HepG2 (cell line): ENCODE results near the gene OR2M7. TPM values are rescaled to one million over a fixed set of nuclear protein-coding genes. Genes with fewer than 3 reads are reported as not detected.

Experiments used
- ATAC-seq: fragments of 200-7000 bp; cut with Tn5 transposase; 3 replicates; pipeline ENCODE4 v1.9.1; 2020; ENCODE audit warnings: mild to moderate bottlenecking, moderate library complexity
- BruUV-seq: library from RNA; stranded (reverse); fragments of 400-500 nt; replicated peaks from 2 replicates; lab custom pipeline; 2021; lab: Mats Ljungman, UMichigan
- CTCF ChIA-PET: fragments of 300-600 bp; formaldehyde crosslinking; extraction: SDS; loops from one replicate; lab custom pipeline; 2021; ENCODE audit warnings: low total read pairs, inconsistent platforms, low intra/inter-chr PET ratio; lab: Yijun Ruan, JAX
- POLR2A ChIA-PET: fragments of 350-600 bp; sonication (Branson Sonifier 250); formaldehyde crosslinking; loops from one replicate; lab custom pipeline; 2020; ENCODE audit warnings: antibody characterized with exemption, inconsistent platforms; lab: Yijun Ruan, JAX
- DNase-seq: peaks from one replicate; pipeline ENCODE4 v3.0.0-alpha.2; 2015; ENCODE audit warnings: low spot score
- FAIRE-seq: peaks from 3 replicates; lab custom pipeline; 2011; peaks lifted over from hg19 to GRCh38; lab: Jason Lieb, UNC
- H2AFZ ChIP-seq: one replicate; pipeline ENCODE4 v1.6.1; 2011; ENCODE audit warnings: low read length, inconsistent platforms
- H3K27ac ChIP-seq: fragments of 300-600 bp; 3 replicates; pipeline ENCODE4 v1.8.0; 2011; ENCODE audit warnings: mixed run types, mild to moderate bottlenecking, mixed read lengths, low read length, inconsistent platforms; ENCODE audit not compliant: insufficient read depth; ENCODE audit errors: extremely low read length
- H3K27me3 ChIP-seq, 2 experiments: fragments of 200-600 bp in 1 of 2; 2 replicates in 1 of 2; 3 replicates in 1 of 2; pipeline versions ENCODE4 v1.6.0 to v1.8.0; 2011; ENCODE audit warnings: low read length in 2 of 2, mild to moderate bottlenecking in 2 of 2, moderate library complexity in 2 of 2, inconsistent platforms in 1 of 2; ENCODE audit not compliant: insufficient read depth in 2 of 2, control insufficient read depth in 1 of 2
- H3K36me3 ChIP-seq, 2 experiments: fragments of 200-600 bp in 1 of 2; replicated peaks in 1 of 2; 2 replicates in 1 of 2; 3 replicates in 1 of 2; pipeline versions ENCODE4 v1.5.1 to v1.8.0; 2011; ENCODE audit warnings: low read length in 2 of 2, inconsistent platforms in 1 of 2; ENCODE audit not compliant: insufficient read depth in 2 of 2, control insufficient read depth in 1 of 2
- H3K4me1 ChIP-seq: 2 replicates; pipeline ENCODE4 v1.5.1; 2012; ENCODE audit warnings: low read length, inconsistent platforms; ENCODE audit not compliant: insufficient read depth
- H3K4me2 ChIP-seq: 2 replicates; pipeline ENCODE4 v1.6.0; 2011; ENCODE audit warnings: low read depth, low read length, inconsistent platforms
- H3K4me3 ChIP-seq, 3 experiments: fragments of 200-600 bp in 1 of 3; sonication (generic), shearing (Covaris generic) in 1 of 3; replicated peaks in 1 of 3; 2 replicates each; pipeline ENCODE4 v1.5.1; 2011 to 2016; ENCODE audit warnings: low read length in 3 of 3, inconsistent platforms in 2 of 3, low read depth in 2 of 3, mild to moderate bottlenecking in 2 of 3, control low read depth in 1 of 3, mixed read lengths in 1 of 3; ENCODE audit not compliant: insufficient read depth in 1 of 3
- H3K79me2 ChIP-seq: one replicate; pipeline ENCODE4 v1.6.1; 2011; ENCODE audit warnings: low read length, inconsistent platforms; ENCODE audit not compliant: insufficient read depth
- H3K9ac ChIP-seq: 2 replicates; pipeline ENCODE4 v1.6.0; 2011; ENCODE audit warnings: mild to moderate bottlenecking, low read depth, low read length, inconsistent platforms; ENCODE audit not compliant: insufficient read depth
- H3K9me3 ChIP-seq: 2 replicates; pipeline ENCODE4 v1.5.1; 2012; ENCODE audit warnings: mild to moderate bottlenecking, low read length
- H4K20me1 ChIP-seq: 2 replicates; pipeline ENCODE4 v1.6.0; 2011; ENCODE audit warnings: inconsistent platforms, mild to moderate bottlenecking, low read length, moderate library complexity; ENCODE audit not compliant: insufficient read depth
- AGO2 ChIP-seq: fragments of 200-400 bp; formaldehyde crosslinking; optimal IDR thresholded peaks from 2 replicates; pipeline ENCODE3; 2017; ENCODE audit warnings: mild to moderate bottlenecking, low read depth, low read length, moderate library complexity
- ATF7-NPFF ChIP-seq: sonication (generic); formaldehyde crosslinking; IDR thresholded peaks from 2 replicates; pipeline ENCODE4 v1.8.1; 2023; ENCODE audit warnings: mild to moderate bottlenecking, low read depth, missing genetic modification reagents, moderate library complexity
- CCDC6 ChIP-seq: sonication (generic); formaldehyde crosslinking; IDR thresholded peaks from 2 replicates; pipeline ENCODE4 v1.8.1; 2022; ENCODE audit warnings: mild to moderate bottlenecking, missing genetic modification reagents, moderate library complexity
- DNMT3B ChIP-seq: conservative IDR thresholded peaks from 2 replicates; pipeline ENCODE4 v1.6.1; 2016; ENCODE audit warnings: missing biosample characterization, control low read depth
- ELF3 ChIP-seq: IDR thresholded peaks from 2 replicates; pipeline ENCODE4 v1.6.1; 2016; ENCODE audit warnings: missing genetic modification reagents, missing compliant biosample characterization
- FOXP4 ChIP-seq: sonication (generic); formaldehyde crosslinking; IDR thresholded peaks from 2 replicates; pipeline ENCODE4 v1.4.0; 2020; ENCODE audit warnings: missing genetic modification reagents
- HMG20A ChIP-seq: IDR thresholded peaks from 2 replicates; pipeline ENCODE4 v1.6.1; 2016; ENCODE audit warnings: borderline replicate concordance
- RERE ChIP-seq: IDR thresholded peaks from 2 replicates; pipeline ENCODE4 v1.6.1; 2016; ENCODE audit warnings: low read depth, missing genetic modification reagents, missing compliant biosample characterization
- SCMH1 ChIP-seq: sonication (generic); formaldehyde crosslinking; IDR thresholded peaks from 2 replicates; pipeline ENCODE4 v1.9.0; 2021; ENCODE audit warnings: missing genetic modification reagents, mild to moderate bottlenecking, borderline replicate concordance
- SPEN ChIP-seq: sonication (generic); formaldehyde crosslinking; IDR thresholded peaks from 2 replicates; pipeline ENCODE4 v1.5.1; 2020; ENCODE audit warnings: low read depth, mild to moderate bottlenecking, missing genetic modification reagents
- ZNF720 ChIP-seq: sonication (generic); formaldehyde crosslinking; IDR thresholded peaks from 2 replicates; pipeline ENCODE4 v1.4.0; 2020; ENCODE audit warnings: missing genetic modification reagents
- ZNF75D ChIP-seq: sonication (generic); formaldehyde crosslinking; IDR thresholded peaks from 2 replicates; pipeline ENCODE4 v1.8.1; 2023; ENCODE audit warnings: missing genetic modification reagents, mild to moderate bottlenecking, borderline replicate concordance
- WGBS: methylation state at CpG from one replicate; pipeline ENCODE4 v1.1.6; 2017; ENCODE audit warnings: low lambda C conversion rate; 5-methylcytosine and 5-hydroxymethylcytosine counted together
- in situ Hi-C: cut with HindIII; loops from 2 replicates; pipeline ENCODE4 v1.10.0; 2017; ENCODE audit warnings: low pct_unique_long_range_greater_than_20kb; ENCODE audit not compliant: extremely low pct_ligation_motif_present
- intact Hi-C: fragments of 100-400 bp; cut with micrococcal nuclease; formaldehyde crosslinking; loops from one replicate; pipeline ENCODE4 v1.10.0; 2022; ENCODE audit not compliant: unreplicated experiment
- polyA plus RNA-seq, 8 experiments: library from polyadenylated mRNA; depleted of rRNA in 3 of 8; stranded (reverse) in 7 of 8; unstranded in 1 of 8; fragments of >200 nt; fragmentation: Illumina TruSeq in 4 of 8; extraction: Trizol in 4 of 8; gene quantifications; 2 replicates each; pipeline versions ENCODE4 v1.2.1 to v1.2.3, GENCODE V29; 2011 to 2016; ENCODE audit warnings: low read depth in 4 of 8, missing spikeins in 1 of 8, mixed read lengths in 1 of 8; ENCODE audit not compliant: insufficient read depth in 1 of 8
- total RNA-seq, 5 experiments: library from RNA; depleted of rRNA; stranded (reverse); fragments of >200 nt; fragmentation: Illumina TruSeq; extraction: Trizol; gene quantifications; 2 replicates each; pipeline ENCODE4 v1.2.3, GENCODE V29; 2016; ENCODE audit warnings: low read depth in 1 of 5
- TF ChIP-seq, protein P1 (sequence below): IDR thresholded peaks from 2 replicates; pipeline ENCODE4 v1.6.1; 2016; ENCODE audit warnings: mild to moderate bottlenecking

OR2M7 gene
- total and polyA plus RNA-seq, 2 of the 13 experiments (the other 11 are each of a cell fraction or from before 2014, with no cell fraction given), result not detected

DNA sequence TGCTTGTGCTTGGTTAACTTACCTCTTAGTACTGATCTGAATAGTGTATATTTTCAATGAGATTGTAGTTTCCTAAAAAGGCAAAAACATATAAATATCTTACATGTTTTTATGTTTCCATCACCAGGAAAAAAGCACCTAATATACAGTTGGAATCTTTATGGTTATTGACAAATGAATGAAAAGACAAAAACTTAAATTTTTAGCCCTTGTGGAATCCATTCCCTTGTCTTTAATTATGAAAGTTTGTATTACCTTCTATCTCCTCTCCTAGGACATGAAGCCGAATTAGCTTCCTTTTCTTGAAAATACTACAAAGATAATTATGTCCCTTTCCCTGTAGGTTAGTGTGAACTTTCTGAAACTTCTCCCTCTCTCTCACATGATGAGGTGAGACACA lies 21.0 kb downstream of the OR2M7 start, which contains the start of gene OR2T12 (continued):
- TF ChIP-seq, protein P1, sequence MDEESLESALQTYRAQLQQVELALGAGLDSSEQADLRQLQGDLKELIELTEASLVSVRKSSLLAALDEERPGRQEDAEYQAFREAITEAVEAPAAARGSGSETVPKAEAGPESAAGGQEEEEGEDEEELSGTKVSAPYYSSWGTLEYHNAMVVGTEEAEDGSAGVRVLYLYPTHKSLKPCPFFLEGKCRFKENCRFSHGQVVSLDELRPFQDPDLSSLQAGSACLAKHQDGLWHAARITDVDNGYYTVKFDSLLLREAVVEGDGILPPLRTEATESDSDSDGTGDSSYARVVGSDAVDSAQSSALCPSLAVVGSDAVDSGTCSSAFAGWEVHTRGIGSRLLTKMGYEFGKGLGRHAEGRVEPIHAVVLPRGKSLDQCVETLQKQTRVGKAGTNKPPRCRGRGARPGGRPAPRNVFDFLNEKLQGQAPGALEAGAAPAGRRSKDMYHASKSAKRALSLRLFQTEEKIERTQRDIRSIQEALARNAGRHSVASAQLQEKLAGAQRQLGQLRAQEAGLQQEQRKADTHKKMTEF (CRISPR knock-in tag), result no peak
- TF ChIP-seq ATF7-NPFF, result no peak

DNA sequence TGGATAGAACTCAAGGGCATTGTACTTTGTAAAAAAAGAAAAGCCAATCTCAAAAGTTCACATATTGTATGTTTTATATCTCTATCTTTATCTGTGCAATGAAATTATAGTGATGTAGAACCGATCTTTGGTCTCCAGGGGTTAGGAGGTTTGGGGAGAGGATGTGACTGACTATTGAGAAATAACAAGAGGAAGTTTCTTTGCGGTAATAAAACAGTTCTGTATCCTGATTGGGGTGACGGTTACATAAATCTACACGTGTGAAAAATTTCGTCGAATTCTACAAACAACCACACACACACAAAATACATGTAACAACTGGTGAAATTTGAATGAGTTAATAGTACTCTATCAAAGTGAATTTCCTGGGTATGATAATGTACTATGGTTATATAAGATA lies 36.0 kb downstream of the OR2M7 start:
- no peaks in the 10 kb centered on the region for H3K4me1 ChIP-seq
- H3K9ac ChIP-seq, result no peak overlapping the region
- WGBS, result 19% methylated on average over 6 of the region's 6 CpGs
- H3K4me2 ChIP-seq, result no peak overlapping the region
- no TSS peak for BruUV-seq
- no peak overlapping the region for H2AFZ ChIP-seq
- H3K36me3 ChIP-seq, result no peaks in the 10 kb centered on the region
- ATAC-seq (no peak), FAIRE-seq (no peak), DNase-seq (no peak)
- no peaks in the 10 kb centered on the region for H4K20me1 ChIP-seq
- ChIA-PET CTCF (no interaction called here), POLR2A (no interaction called here)
- peaks cover 70% of the 10 kb centered on the region for H3K9me3 ChIP-seq
- no peak overlapping the region for H3K27ac ChIP-seq
- no peak overlapping the region for H3K4me3 ChIP-seq
- no peaks in the 10 kb centered on the region for H3K27me3 ChIP-seq
- intact Hi-C loops (no loop called here), in situ Hi-C loops (no loop called here)
- H3K79me2 ChIP-seq, result no peaks in the 10 kb centered on the region
- TF ChIP-seq RERE (CRISPR knock-in tag) (no peak), ELF3 (CRISPR knock-in tag) (no peak), ZNF75D (CRISPR knock-in tag) (no peak), ZNF720 (CRISPR knock-in tag) (no peak), FOXP4 (no peak), AGO2 (no peak), SPEN (CRISPR knock-in tag) (no peak), SCMH1 (CRISPR knock-in tag) (no peak), CCDC6 (no peak), HMG20A (CRISPR knock-in tag) (no peak), DNMT3B (CRISPR knock-in tag) (no peak)
- TF ChIP-seq, all 625 proteins: peak for 0
